ENCODE measurements around the gene SYT14.
"Not testable (repeated sequence)": the region's sequence is repeated elsewhere in the genome, so short reads cannot be mapped to it uniquely, and the experiment has no call there.

Gene SYT14

GRCh38 chr1:209937996-209938959, at the start of gene SYT14:
Gene SYT14, plus strand, starts transcription at chr1:209938217. Its CDS starts 48 bp downstream, at chr1:209938265.
- no peak for DNase-seq

GRCh38 chr1:209888291-209889076, 49.5 kb upstream of the SYT14 start:
- not testable (repeated sequence) for DNase-seq

GRCh38 chr1:209889077-209889418, 49.0 kb upstream of the SYT14 start:
- DNase-seq, result no peak

- no peak for DNase-seq
Observed at GRCh38 chr1:209890641-209891330, 47.2 kb upstream of the SYT14 start.

GRCh38 chr1:209893751-209894150, 44.3 kb upstream of the SYT14 start:
- DNase-seq, result no peak

GRCh38 chr1:209895709-209896108, 42.3 kb upstream of the SYT14 start:
- no peak for DNase-seq

- no peak for DNase-seq
Observed at GRCh38 chr1:209896346-209896745, 41.7 kb upstream of the SYT14 start.

- not testable (repeated sequence) for DNase-seq
Observed at GRCh38 chr1:209898271-209898670, 39.7 kb upstream of the SYT14 start.

GRCh38 chr1:209898851-209899250, 39.2 kb upstream of the SYT14 start:
- not testable (repeated sequence) for DNase-seq

GRCh38 chr1:209899948-209900347, 38.1 kb upstream of the SYT14 start:
- DNase-seq, result no peak

GRCh38 chr1:209900734-209901133, 37.3 kb upstream of the SYT14 start:
- DNase-seq, result no peak

- DNase-seq, result no peak
Observed at GRCh38 chr1:209901211-209901610, 36.8 kb upstream of the SYT14 start.

GRCh38 chr1:209904774-209905173, 33.2 kb upstream of the SYT14 start:
- not testable (repeated sequence) for DNase-seq

- no peak for DNase-seq
Observed at GRCh38 chr1:209911746-209912145, 26.3 kb upstream of the SYT14 start.

GRCh38 chr1:209912306-209912705, 25.7 kb upstream of the SYT14 start:
- DNase-seq, result no peak

GRCh38 chr1:209919637-209920036, 18.4 kb upstream of the SYT14 start:
- not testable (repeated sequence) for DNase-seq

GRCh38 chr1:209920844-209921243, 17.2 kb upstream of the SYT14 start:
- DNase-seq, result no peak

- DNase-seq, result no peak
Observed at GRCh38 chr1:209924390-209924789, 13.6 kb upstream of the SYT14 start.

GRCh38 chr1:209926045-209926444, 12.0 kb upstream of the SYT14 start:
- no peak for DNase-seq

- DNase-seq, result no peak
Observed at GRCh38 chr1:209927466-209927865, 10.6 kb upstream of the SYT14 start.

- DNase-seq, result no peak
Observed at GRCh38 chr1:209929751-209930150, 8.3 kb upstream of the SYT14 start.

GRCh38 chr1:209931141-209931540, 6.9 kb upstream of the SYT14 start:
- DNase-seq, result no peak

GRCh38 chr1:209936125-209936524, 1.9 kb upstream of the SYT14 start:
- no peak for DNase-seq

Data from activated CD4-positive, alpha-beta T cell treated with anti-CD3 and anti-CD28 coated beads, Interleukin-2, amount 50 U/mL, for 1 hour (primary cell).